Keratinocyte (primary cell): ENCODE data around the gene SP110. TPM values are rescaled to one million over a fixed set of nuclear protein-coding genes. Genes with fewer than 3 reads are reported as not detected.

Experiments
- DNase-seq: peaks from one replicate; pipeline ENCODE4 v3.0.0-alpha.2; 2011; ENCODE audit warnings: low read depth, missing footprints, low spot score
- FAIRE-seq: peaks from 2 replicates; lab custom pipeline; 2011; peaks lifted over from hg19 to GRCh38; lab: Jason Lieb, UNC
- H2AFZ ChIP-seq: 2 replicates; pipeline ENCODE4 v1.6.0; 2012; ENCODE audit warnings: low read length, control low read depth, inconsistent platforms; ENCODE audit not compliant: control insufficient read depth
- H3K27ac ChIP-seq: 2 replicates; pipeline ENCODE4 v1.5.1; 2011; ENCODE audit warnings: low read length; ENCODE audit not compliant: control insufficient read depth, insufficient read depth
- H3K27me3 ChIP-seq: 3 replicates; pipeline ENCODE4 v1.6.0; 2011; ENCODE audit warnings: low read length; ENCODE audit not compliant: control insufficient read depth, insufficient read depth; ENCODE audit errors: extremely low read depth
- H3K36me3 ChIP-seq, 2 experiments: 2 replicates in 1 of 2; 3 replicates in 1 of 2; pipeline ENCODE4 v1.5.1; 2011; ENCODE audit warnings: low read length in 2 of 2, mild to moderate bottlenecking in 1 of 2; ENCODE audit not compliant: control insufficient read depth in 2 of 2, insufficient read depth in 2 of 2; ENCODE audit errors: extremely low read depth in 1 of 2
- H3K4me1 ChIP-seq: 3 replicates; pipeline ENCODE4 v1.5.1; 2011; ENCODE audit warnings: low read length; ENCODE audit not compliant: control insufficient read depth, insufficient read depth; ENCODE audit errors: extremely low read depth
- H3K4me2 ChIP-seq: 3 replicates; pipeline ENCODE4 v1.6.0; 2011; ENCODE audit warnings: low read depth, low read length; ENCODE audit not compliant: control insufficient read depth, insufficient read depth; ENCODE audit errors: extremely low read depth
- H3K4me3 ChIP-seq, 3 experiments: fragments of 200-600 bp in 1 of 3; sonication (generic) in 1 of 3; 2 replicates in 2 of 3; 3 replicates in 1 of 3; pipeline ENCODE4 v1.5.1; 2011 to 2016; ENCODE audit warnings: low read length in 3 of 3, mild to moderate bottlenecking in 3 of 3, control low read depth in 2 of 3, inconsistent platforms in 1 of 3, low read depth in 1 of 3, mixed read lengths in 1 of 3, mixed run types in 1 of 3, moderate library complexity in 1 of 3; ENCODE audit not compliant: control insufficient read depth in 2 of 3, insufficient read depth in 2 of 3; ENCODE audit errors: extremely low read depth in 1 of 3
- H3K79me2 ChIP-seq: 2 replicates; pipeline ENCODE4 v1.6.0; 2012; ENCODE audit warnings: low read length; ENCODE audit not compliant: control insufficient read depth, insufficient read depth
- H3K9ac ChIP-seq: 3 replicates; pipeline ENCODE4 v1.6.0; 2011; ENCODE audit warnings: low read length; ENCODE audit not compliant: control insufficient read depth, insufficient read depth; ENCODE audit errors: extremely low read depth
- H3K9me1 ChIP-seq: 3 replicates; pipeline ENCODE4 v1.6.0; 2011; ENCODE audit warnings: low read length; ENCODE audit not compliant: control insufficient read depth, insufficient read depth; ENCODE audit errors: extremely low read depth
- H3K9me3 ChIP-seq: 2 replicates; pipeline ENCODE4 v1.5.1; 2012; ENCODE audit warnings: low read depth, low read length; ENCODE audit not compliant: control insufficient read depth
- H4K20me1 ChIP-seq: 3 replicates; pipeline ENCODE4 v1.6.0; 2011; ENCODE audit warnings: low read length; ENCODE audit not compliant: control insufficient read depth, insufficient read depth; ENCODE audit errors: extremely low read depth
- EZH2 ChIP-seq: IDR thresholded peaks from one replicate; pipeline ENCODE4 v1.6.1; 2012; ENCODE audit warnings: inconsistent platforms, mild to moderate bottlenecking, low read length, moderate library complexity
- dilution Hi-C: fragments of 300-500 bp; cut with MboI; formaldehyde crosslinking; loops from one replicate; pipeline ENCODE4 v1.7.0; 2020; ENCODE audit warnings: low sequenced_read_pairs; ENCODE audit not compliant: extremely low pct_ligation_motif_present
- polyA plus RNA-seq, 5 experiments: library from polyadenylated mRNA; depleted of rRNA in 3 of 5; stranded (reverse) in 3 of 5; stranded (forward) in 1 of 5; unstranded in 1 of 5; fragments of >200 nt; gene quantifications; 1 replicate in 1 of 5; 2 replicates in 3 of 5; 3 replicates in 1 of 5; pipeline versions ENCODE4 v1.2.1 to v1.2.3, GENCODE V29; 2011 to 2012; ENCODE audit warnings: missing spikeins in 2 of 5, low read depth in 1 of 5, low replicate concordance in 1 of 5
- TF ChIP-seq, protein P1 (sequence below), 3 experiments: IDR thresholded peaks in 1 of 3; conservative IDR thresholded peaks in 1 of 3; optimal IDR thresholded peaks in 1 of 3; 2 replicates in 2 of 3; 3 replicates in 1 of 3; pipeline versions ENCODE3 to v1.5.1; 2011; ENCODE audit warnings: low read length in 3 of 3, mild to moderate bottlenecking in 3 of 3, moderate library complexity in 2 of 3, control low read depth in 1 of 3, inconsistent platforms in 1 of 3; ENCODE audit not compliant: insufficient read depth in 2 of 3; ENCODE audit errors: extremely low read depth in 1 of 3

Gene SP110
- polyA plus RNA-seq, 1 donor (not counting 4 experiments of a cell fraction or from before 2014, with no cell fraction given), result 26.5 TPM

DNA sequence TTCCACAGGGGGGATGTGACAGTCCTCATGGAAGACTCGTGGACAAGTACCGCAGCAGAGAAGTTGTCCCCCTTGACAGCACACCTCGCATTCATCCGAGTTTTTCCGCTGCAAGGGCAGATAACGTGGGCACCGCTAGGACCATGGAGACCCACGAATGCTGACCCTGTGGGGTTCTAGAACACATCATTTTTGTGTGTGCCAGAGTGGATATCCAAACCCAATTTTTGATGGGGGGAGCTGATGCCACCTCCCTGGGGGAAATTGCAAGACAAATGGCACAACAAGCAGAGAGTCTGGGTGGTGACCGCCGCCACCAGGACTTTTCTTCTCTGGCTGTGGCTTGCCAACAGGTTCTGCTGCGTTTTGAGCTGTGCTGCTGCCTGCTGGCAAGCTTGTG lies 46.9 kb downstream of the SP110 start:
- H3K9me3 ChIP-seq, result no peaks in the 10 kb centered on the region
- no peaks in the 10 kb centered on the region for H3K79me2 ChIP-seq
- no peaks in the 10 kb centered on the region for H3K4me1 ChIP-seq
- H3K4me3 ChIP-seq, result no peak overlapping the region
- dilution Hi-C loops, result no loop called here
- H3K9me1 ChIP-seq, result no peaks in the 10 kb centered on the region
- FAIRE-seq, result no peak
- no peak overlapping the region for H3K4me2 ChIP-seq
- H2AFZ ChIP-seq, result no peak overlapping the region
- no peak overlapping the region for H3K9ac ChIP-seq
- no peak for DNase-seq
- H3K27me3 ChIP-seq, result no peaks in the 10 kb centered on the region
- peaks cover 0 to 19% of the 10 kb centered on the region in 2 experiments for H3K36me3 ChIP-seq
- H3K27ac ChIP-seq, result no peak overlapping the region
- no peaks in the 10 kb centered on the region for H4K20me1 ChIP-seq
- TF ChIP-seq, protein P1, sequence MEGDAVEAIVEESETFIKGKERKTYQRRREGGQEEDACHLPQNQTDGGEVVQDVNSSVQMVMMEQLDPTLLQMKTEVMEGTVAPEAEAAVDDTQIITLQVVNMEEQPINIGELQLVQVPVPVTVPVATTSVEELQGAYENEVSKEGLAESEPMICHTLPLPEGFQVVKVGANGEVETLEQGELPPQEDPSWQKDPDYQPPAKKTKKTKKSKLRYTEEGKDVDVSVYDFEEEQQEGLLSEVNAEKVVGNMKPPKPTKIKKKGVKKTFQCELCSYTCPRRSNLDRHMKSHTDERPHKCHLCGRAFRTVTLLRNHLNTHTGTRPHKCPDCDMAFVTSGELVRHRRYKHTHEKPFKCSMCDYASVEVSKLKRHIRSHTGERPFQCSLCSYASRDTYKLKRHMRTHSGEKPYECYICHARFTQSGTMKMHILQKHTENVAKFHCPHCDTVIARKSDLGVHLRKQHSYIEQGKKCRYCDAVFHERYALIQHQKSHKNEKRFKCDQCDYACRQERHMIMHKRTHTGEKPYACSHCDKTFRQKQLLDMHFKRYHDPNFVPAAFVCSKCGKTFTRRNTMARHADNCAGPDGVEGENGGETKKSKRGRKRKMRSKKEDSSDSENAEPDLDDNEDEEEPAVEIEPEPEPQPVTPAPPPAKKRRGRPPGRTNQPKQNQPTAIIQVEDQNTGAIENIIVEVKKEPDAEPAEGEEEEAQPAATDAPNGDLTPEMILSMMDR (optimal IDR thresholded peaks at IDR 0.05 in 1 of 3, IDR thresholded peaks at IDR 0.05 in 1 of 3, conservative IDR thresholded peaks at IDR 0.05 in 1 of 3; ENCODE audit: extremely low read depth in 1 of 3, insufficient read depth in 2 of 3, low read length in 3 of 3), result no peak
- TF ChIP-seq EZH2, result no peak

DNA sequence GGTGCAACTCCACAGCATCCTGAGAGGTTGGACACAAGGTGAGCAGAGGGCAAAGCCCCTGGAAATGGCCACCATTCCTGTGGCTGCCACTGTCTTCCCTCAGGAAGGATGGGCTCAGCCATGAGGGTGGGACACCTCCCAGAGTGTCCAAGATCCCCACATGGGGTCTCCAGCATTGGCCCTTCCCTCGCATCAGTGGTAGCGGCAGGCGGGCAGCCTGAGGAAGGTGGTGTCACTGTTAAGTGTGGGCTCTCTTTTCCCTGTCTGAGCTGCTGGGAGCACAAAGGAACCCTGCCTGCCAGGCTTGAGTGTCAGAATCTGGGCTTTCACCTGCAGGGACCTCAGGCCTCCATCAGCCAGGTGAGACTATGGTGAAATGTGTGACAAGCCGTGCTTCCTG lies 47.6 kb downstream of the SP110 start:
- no peaks in the 10 kb centered on the region for H3K4me1 ChIP-seq
- FAIRE-seq, result no peak
- dilution Hi-C loops, result no loop called here

More for the DNA sequence above, 47.6 kb downstream of the SP110 start:
- H3K79me2 ChIP-seq, result no peaks in the 10 kb centered on the region
- H3K36me3 ChIP-seq, result peaks cover 0 to 20% of the 10 kb centered on the region in 2 experiments
- no peak overlapping the region for H3K9ac ChIP-seq
- no peaks in the 10 kb centered on the region for H3K9me3 ChIP-seq
- no peak overlapping the region for H3K4me3 ChIP-seq
- no peaks in the 10 kb centered on the region for H4K20me1 ChIP-seq
- no peak for DNase-seq
- no peak overlapping the region for H3K4me2 ChIP-seq
- TF ChIP-seq EZH2, result no peak
- TF ChIP-seq, protein P1 (optimal IDR thresholded peaks at IDR 0.05 in 1 of 3, IDR thresholded peaks at IDR 0.05 in 1 of 3, conservative IDR thresholded peaks at IDR 0.05 in 1 of 3; ENCODE audit: extremely low read depth in 1 of 3, insufficient read depth in 2 of 3, low read length in 3 of 3), result no peak
- no peaks in the 10 kb centered on the region for H3K9me1 ChIP-seq
- H3K27ac ChIP-seq, result no peak overlapping the region
- no peak overlapping the region for H2AFZ ChIP-seq
- no peaks in the 10 kb centered on the region for H3K27me3 ChIP-seq
